ENCODE results near the gene TACR2.

TACR2 gene

GRCh38 chr10:69363666-69364065, 53.1 kb downstream of the TACR2 start:
- Histone ChIP-seq H4K20me1 (ENCODE audit: insufficient read depth) (no peaks in the 10 kb centered on the region), H3K9ac (no peak overlapping the region), H3K27me3 (ENCODE audit: insufficient read depth, low read depth) (no peaks in the 10 kb centered on the region), H3K36me3 (ENCODE audit: insufficient read depth) (no peaks in the 10 kb centered on the region), H3K27ac (no peak overlapping the region), H3K4me1 (ENCODE audit: low read depth, poor library complexity, severe bottlenecking) (no peaks in the 10 kb centered on the region), H3K79me2 (ENCODE audit: insufficient read depth, low read depth) (no peaks in the 10 kb centered on the region), H2AFZ (ENCODE audit: low read depth) (no peak overlapping the region), H3K4me3 (IDR thresholded peaks at IDR 0.05; ENCODE audit: insufficient read depth, low read depth, low read length) (no peak overlapping the region), H3K4me2 (no peak overlapping the region)
- TF ChIP-seq CTCF (conservative IDR thresholded peaks at IDR 0.05; ENCODE audit: low read depth, low read length), result no peak

GRCh38 chr10:69362471-69362954, 54.2 kb downstream of the TACR2 start:
- H3K79me2 ChIP-seq (ENCODE audit: insufficient read depth, low read depth), result no peaks in the 10 kb centered on the region
- H3K4me2 ChIP-seq, result no peak overlapping the region
- no peak overlapping the region for H2AFZ ChIP-seq (ENCODE audit: low read depth)
- H3K4me3 ChIP-seq (IDR thresholded peaks at IDR 0.05; ENCODE audit: insufficient read depth, low read depth, low read length), result no peak overlapping the region
- no peaks in the 10 kb centered on the region for H3K27me3 ChIP-seq (ENCODE audit: insufficient read depth, low read depth)
- no peak for TF ChIP-seq CTCF (conservative IDR thresholded peaks at IDR 0.05; ENCODE audit: low read depth, low read length)
- no peaks in the 10 kb centered on the region for H4K20me1 ChIP-seq (ENCODE audit: insufficient read depth)
- no peaks in the 10 kb centered on the region for H3K36me3 ChIP-seq (ENCODE audit: insufficient read depth)
- H3K4me1 ChIP-seq (ENCODE audit: low read depth, poor library complexity, severe bottlenecking), result no peaks in the 10 kb centered on the region
- no peak overlapping the region for H3K9ac ChIP-seq
- no peak overlapping the region for H3K27ac ChIP-seq

- Histone ChIP-seq H3K9ac (no peak overlapping the region), H3K4me2 (no peak overlapping the region), H3K36me3 (ENCODE audit: insufficient read depth) (no peaks in the 10 kb centered on the region), H4K20me1 (ENCODE audit: insufficient read depth) (no peaks in the 10 kb centered on the region), H3K79me2 (ENCODE audit: insufficient read depth, low read depth) (no peaks in the 10 kb centered on the region), H2AFZ (ENCODE audit: low read depth) (no peak overlapping the region), H3K27me3 (ENCODE audit: insufficient read depth, low read depth) (no peaks in the 10 kb centered on the region), H3K27ac (no peak overlapping the region), H3K4me3 (IDR thresholded peaks at IDR 0.05; ENCODE audit: insufficient read depth, low read depth, low read length) (no peak overlapping the region), H3K4me1 (ENCODE audit: low read depth, poor library complexity, severe bottlenecking) (no peaks in the 10 kb centered on the region)
- no peak for TF ChIP-seq CTCF (conservative IDR thresholded peaks at IDR 0.05; ENCODE audit: low read depth, low read length)
Measured at GRCh38 chr10:69361303-69361614, 55.5 kb downstream of the TACR2 start.

GRCh38 chr10:69360485-69361302, 56.0 kb downstream of the TACR2 start:
- no peaks in the 10 kb centered on the region for H4K20me1 ChIP-seq (ENCODE audit: insufficient read depth)
- no peak for TF ChIP-seq CTCF (conservative IDR thresholded peaks at IDR 0.05; ENCODE audit: low read depth, low read length)
- no peaks in the 10 kb centered on the region for H3K36me3 ChIP-seq (ENCODE audit: insufficient read depth)
- no peaks in the 10 kb centered on the region for H3K27me3 ChIP-seq (ENCODE audit: insufficient read depth, low read depth)
- no peak overlapping the region for H3K27ac ChIP-seq
- no peaks in the 10 kb centered on the region for H3K79me2 ChIP-seq (ENCODE audit: insufficient read depth, low read depth)
- H2AFZ ChIP-seq (ENCODE audit: low read depth), result no peak overlapping the region
- H3K4me1 ChIP-seq (ENCODE audit: low read depth, poor library complexity, severe bottlenecking), result no peaks in the 10 kb centered on the region
- no peak overlapping the region for H3K4me2 ChIP-seq
- H3K9ac ChIP-seq, result no peak overlapping the region
- no peak overlapping the region for H3K4me3 ChIP-seq (IDR thresholded peaks at IDR 0.05; ENCODE audit: insufficient read depth, low read depth, low read length)

Data from KMS-11 (cell line).